GM04504 (cell line): ENCODE data around the gene C1QTNF6.

Source experiments
- DNase-seq: peaks from one replicate; pipeline ENCODE4 v3.0.0-alpha.2; 2012; ENCODE audit warnings: low read depth

Gene C1QTNF6

DNA sequence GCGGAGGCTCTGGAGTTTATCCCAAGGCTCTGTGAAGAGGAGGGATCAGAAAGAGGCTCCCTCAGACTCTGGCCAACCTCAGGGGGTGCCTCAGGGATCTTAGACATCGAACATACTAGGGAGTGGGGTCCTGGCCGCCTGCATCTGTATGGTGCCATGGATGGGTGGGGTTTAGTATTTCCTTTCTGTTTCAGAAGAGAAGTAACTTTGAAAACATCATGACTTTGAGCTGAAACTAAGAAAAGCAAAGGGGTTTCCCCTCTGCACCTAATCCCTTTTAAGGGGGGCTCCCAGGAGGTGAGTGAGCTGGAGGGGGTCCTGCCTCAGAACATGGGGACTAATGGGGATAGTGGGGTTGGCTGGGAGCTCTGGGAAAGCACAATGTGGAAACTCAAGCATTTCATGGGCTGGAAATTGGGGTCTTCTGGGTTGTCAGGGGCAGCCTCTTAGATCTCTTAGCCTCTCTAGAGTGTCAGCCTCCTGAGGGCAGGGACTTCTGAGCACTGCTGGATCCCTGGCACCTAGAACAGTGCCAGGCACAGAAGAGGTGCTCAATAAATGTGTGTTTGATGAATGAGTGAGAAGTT, 36.0 kb upstream of the C1QTNF6 start:
- no peak for DNase-seq

DNA sequence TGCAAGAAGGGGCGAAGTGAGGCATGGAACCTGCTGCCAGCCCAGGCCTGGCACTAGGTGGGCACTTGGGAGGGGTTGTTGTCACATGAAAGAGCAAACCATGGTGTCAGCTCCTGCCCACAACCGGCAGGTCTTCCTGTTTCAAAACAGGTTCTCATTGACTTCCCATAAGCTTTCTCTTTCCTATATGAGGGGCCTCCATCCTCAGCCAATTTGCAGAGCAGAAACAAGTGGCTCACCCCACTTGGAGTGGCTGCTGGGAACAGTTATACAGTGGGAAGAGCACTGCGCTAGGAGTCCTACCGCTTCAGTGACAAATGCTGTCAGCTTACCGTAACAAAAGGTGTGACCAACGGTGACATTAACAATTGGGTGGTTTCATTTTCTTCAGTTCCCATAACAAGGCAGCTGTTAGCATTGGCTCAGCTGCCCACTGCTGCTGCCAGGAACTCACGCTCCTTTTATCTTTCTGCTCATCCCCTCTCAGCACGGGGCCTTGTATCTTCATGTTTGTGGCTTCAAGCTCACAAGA, 34.5 kb upstream of the C1QTNF6 start:
- no peak for DNase-seq

DNA sequence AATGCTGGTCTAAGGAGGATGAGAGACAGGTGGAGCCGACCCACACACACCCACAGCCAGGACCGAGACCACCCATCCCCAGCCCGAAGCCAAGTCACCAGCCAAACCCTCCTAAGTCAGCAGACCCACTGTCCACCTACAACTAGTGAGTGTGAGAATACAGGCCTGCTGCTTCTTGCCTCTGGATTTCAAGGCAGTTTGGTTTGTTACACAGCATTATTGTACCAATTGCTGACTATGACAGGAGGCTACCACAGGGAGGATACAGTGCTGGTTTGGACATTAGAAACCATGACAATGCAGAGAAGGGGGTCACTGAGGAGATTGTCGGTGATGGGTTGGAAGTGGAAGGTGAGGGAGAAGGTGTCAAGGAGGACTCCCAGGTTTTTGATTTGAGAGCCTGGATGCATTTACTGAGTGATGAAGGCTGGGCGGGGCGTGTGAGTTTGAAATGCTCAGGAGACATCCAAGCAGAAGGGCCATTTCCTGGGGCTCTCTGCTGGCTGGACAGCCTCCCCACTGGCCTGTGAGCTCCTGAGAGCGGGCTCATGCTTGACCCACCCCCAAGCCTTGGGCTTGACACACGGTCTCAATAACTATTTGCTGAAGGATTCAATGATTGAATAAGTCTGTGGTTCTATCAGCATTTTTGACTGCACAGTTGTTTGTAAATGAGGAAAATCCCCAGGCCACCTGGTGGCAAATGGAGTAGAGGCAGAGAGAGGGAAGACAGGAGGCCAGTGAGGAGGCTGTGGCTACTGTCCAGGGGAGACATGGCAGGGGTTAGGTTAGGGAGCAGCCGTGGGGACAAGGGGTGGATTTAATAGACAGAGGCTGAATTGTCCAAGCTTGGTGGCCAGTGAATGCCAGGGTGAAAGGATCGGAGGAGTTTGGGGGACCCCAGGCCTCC, 33.6 kb upstream of the C1QTNF6 start:
- no peak for DNase-seq

DNA sequence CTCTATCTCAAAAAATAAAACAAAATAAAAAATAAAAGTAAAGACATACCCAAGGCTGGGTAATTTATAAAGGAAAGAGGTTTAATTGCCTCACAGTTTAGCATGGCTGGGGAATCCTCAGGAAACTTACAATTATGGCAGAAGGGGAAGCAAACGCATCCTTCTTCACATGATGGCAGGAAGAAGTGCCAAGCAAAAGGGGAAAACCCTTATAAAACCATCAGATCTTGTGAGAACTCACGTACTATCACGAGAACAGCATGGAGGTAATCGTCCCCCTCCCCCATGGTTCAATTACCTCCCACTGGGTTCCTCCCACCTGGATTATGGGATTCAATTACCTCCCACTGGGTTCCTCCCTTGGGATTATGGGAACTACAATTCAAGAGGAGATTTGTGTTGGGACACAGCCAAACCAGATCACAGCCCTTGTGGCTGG, 32.5 kb upstream of the C1QTNF6 start:
- no peak for DNase-seq

DNA sequence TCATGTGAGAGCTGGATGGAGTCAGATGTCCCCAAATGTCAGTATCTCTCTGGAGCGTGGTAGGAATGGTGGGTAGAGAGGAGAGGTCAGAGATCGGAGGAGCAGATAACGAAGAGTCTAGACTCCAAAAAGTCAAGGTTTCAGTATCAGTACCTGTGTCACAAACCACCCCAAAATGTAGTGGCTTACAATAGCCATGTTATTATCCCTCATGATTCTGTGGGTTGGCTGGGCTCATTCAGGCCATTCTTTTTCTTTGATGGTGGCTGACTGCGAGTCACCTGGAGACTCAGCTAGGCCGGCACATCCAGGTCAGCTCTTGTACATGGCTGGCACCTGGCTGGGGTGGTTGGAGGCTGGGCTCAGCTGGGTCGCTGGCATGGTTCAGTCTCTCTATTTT, 31.5 kb upstream of the C1QTNF6 start:
- no peak for DNase-seq

DNA sequence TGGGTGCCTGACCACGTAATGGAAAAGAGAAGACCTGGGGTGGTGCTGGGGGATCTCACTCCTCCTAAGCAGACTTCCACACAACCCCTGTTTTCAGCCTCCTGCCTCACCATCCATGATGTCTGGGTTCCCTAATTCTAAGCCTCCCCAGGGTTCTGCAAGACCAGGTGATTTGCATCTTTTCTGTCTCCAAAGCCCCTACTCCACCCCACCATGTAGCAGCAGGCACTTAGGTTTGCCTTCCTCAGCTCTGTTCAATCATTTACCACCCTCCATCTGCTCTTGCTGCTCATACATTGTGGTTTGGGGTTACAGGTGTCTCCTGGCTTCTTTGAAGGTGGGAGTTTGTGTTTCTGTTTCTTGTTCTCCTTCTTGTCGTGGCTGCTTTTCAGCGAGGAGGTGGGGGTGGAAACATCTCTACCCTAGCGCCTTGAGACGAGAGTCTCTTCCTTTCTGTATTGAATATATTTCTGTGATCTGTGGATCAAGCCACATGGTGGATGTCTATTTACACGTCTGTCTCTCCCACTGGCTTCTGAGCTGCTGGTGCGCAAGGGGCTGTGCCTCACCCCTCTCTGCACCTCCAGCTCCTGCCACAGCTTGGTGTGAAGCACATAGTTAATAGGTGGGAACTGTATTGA, 30.8 kb upstream of the C1QTNF6 start:
- no peak for DNase-seq

DNA sequence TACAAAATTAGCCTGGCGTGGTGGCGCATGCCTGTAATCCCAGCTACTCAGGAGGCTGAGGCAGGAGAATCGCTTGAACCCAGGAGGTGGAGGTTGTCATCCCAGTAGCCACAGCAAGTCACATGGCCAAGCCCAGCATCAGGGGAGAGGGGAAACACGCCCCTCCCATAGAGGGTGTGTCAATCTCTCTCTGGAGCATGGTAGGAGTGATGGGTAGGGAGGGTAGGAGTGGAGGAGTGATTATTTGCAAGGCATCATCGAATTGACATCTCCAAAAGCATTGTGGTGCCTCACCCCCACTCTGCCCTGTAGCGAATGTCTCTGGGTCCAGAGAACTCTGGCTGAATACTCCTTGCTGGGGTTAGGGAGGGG, 30.3 kb upstream of the C1QTNF6 start:
- no peak for DNase-seq

DNA sequence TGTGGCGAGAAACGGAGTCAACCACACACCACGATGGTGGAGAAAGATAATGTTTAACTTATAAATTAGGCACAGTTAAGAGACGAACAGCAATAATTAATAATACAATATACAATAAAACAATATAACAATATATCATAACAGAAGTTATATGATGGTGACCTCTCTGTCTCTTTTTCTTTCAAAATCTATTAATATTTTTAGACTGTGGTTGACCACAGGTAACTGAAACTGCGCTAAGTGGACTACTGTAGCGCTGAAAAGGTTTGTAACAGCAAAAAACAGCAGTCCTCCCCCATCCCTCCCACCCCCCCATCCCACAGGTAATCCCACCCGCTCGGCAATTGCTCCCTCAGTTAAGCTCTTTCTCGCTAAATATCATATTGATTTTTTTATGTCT, 27.8 kb upstream of the C1QTNF6 start:
- no peak for DNase-seq

DNA sequence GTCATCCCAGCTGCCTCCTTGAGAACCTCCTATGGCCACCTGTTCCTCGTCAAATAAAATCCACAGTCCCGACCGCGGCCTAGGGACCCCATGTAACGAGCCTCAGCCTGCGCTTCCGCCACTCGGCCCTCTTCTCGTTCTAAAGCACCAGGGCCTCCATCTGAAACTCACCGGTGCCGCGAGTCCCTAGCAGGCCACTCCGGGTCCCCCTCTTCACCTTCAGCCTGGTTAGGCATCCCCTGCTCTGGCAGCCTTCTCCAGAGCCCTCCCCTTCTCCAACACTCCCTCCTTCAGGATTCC, 26.6 kb upstream of the C1QTNF6 start:
- no peak for DNase-seq

DNA sequence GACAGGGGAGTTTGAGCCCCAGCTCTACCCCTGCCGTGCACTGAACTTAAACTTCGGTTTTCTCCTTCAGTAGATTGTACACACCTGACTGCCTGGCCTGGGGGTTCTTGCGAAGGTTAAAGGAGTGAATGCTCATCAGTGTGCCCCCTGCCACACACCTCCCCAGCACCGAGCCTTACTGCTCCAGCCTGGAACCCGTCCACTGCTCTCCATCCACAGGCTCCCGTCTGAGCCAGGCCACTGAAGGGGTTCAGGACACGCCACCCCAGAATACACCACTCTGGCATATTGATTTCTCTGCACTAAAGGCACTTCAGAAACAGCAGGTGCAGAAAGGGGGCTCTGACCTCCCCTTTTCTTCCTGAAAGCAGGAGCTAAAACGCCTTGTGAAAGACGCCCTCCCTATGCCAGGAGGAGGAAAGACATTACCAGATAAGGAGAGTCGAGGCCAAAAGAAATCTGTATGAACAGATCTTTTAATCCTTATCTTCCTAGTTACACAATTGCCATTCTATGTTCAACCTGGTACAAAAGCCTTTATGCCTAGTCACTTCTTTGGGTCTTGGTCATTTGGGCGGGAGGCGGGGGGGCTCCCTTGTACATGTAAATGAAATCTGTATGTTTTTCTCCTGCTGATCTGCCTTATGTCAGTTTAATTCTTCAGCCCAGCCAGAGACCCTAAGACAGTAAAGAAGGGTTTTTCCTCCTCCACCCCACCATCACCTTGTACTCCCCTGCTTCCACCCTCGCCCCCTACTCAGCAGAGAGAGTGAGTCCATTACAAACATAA, 26.1 kb upstream of the C1QTNF6 start:
- DNase-seq, result no peak

DNA sequence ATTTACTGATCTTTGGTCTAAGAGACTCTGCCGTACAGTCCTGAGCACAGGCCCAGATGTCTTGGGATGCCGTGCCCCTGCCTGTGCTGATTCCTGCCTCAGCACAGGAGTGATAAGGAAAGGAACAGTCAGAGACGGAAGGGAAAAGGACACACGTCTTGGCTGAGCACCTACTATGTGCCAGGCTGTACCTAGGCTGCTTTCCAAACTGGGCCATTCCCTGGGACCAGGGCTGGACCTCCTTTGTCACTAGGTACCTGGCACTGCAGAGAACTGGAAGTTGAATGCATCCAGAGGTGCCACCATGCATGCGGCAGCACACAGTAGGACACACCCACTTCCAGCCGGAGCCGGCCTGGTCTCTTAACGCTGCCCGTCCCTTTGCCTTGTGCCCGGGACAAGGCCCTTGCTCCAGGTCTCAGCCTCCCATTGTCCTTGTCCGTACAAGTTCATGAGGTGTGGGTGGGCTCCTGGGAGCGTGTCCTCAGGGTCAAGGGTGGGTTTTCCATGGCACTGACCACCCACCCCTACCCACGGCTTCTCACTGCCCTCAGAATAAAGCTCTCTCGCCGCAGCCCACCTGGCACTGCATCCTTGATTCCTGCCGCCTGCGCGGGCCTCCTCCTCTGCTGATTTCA, 25.3 kb upstream of the C1QTNF6 start:
- DNase-seq, result no peak

DNA sequence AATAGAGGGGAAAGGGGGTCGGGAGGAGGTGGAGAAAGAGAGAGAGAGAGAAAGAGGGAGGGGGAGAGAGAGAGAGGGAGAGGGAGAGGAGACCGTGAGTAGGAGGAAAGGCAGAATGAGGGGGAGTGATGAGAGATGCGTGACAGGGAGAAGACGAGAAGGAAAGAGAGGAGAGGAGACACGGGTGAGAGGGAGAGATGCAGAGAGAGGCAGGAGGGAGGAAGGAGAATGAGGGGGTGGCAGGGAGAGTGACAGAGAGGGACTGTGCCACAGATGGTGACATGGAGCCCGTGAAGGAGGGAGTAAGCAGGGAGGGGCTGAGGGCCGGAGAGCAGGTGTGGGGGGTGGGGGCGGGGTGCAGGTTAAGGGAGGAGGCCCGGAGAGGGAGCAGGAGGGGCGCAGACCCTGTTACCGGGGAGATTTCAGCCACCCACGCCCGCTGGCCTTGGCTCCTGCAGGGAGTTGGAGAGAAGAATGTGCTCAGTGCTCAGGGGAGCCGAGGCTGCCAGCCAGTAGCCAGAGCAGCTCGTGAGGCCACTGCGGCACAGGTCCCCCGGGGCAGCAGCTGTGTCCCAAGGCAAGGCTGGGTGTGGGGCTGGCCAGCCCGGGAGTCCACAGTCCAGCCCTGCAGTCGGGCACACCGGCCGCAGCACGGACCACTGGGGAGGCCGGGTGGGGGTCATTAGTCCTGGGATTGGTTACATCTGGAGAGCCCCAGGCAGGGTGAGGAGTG, 24.3 kb upstream of the C1QTNF6 start, which contains the start of gene SSTR3:
Gene SSTR3 (minus strand): TSS at position 304 of the 733 bp plus-strand sequence. CDS start 4,674 bp downstream, outside the sequence.
- DNase-seq, result no peak

DNA sequence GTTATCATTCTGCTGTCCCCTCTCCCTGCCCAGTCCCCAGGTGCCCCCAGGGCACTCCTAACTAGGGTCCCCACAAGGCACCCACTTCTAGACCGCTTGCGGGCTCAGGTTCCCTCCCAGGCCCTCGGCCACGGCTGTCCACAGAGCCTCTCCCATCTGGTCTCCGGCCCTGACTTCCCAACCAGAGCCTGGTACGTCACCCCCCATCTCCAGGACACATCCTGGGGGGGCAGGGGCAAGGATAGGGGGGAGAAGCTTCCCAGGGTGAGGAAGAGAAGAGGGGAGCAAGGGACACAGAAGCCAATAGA, 23.8 kb upstream of the C1QTNF6 start:
- no peak for DNase-seq

DNA sequence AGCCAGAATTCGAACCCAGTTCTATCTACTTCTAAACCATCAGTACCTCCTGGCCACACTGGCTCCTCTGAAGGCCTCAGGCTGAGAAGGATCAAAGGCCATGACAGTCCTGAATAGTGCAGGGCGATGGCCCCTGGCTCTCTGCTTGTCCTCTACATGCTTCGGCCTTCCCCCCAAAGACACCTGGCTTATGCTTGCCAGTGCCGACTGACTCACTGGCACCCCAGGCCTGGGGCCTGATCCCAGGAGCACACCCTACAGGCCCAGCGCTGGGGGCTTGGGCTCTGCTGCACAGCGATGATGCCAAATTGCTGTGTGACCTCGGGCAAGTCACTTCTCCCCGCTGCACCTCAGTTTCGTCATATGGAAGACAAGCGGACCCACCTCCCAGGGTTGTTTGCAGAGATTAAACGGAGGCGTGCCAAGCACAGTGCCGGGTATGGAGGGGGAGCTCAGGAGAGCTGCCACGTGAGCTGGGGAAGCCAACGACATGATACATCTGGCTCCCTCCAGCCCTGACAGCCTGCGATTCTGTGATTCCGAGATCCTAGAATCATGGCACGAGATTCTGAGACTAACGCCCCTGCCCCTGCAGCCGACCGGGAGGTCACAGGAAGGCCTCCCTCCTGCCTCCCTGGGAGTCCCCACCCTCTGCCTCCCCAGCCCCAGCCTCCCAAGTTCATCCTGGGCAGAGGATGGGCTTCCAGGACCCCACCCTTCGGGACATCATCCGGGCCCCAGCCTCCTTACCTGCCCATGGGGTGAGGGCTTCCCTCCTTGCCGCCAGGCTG, 23.2 kb upstream of the C1QTNF6 start:
- no peak for DNase-seq

DNA sequence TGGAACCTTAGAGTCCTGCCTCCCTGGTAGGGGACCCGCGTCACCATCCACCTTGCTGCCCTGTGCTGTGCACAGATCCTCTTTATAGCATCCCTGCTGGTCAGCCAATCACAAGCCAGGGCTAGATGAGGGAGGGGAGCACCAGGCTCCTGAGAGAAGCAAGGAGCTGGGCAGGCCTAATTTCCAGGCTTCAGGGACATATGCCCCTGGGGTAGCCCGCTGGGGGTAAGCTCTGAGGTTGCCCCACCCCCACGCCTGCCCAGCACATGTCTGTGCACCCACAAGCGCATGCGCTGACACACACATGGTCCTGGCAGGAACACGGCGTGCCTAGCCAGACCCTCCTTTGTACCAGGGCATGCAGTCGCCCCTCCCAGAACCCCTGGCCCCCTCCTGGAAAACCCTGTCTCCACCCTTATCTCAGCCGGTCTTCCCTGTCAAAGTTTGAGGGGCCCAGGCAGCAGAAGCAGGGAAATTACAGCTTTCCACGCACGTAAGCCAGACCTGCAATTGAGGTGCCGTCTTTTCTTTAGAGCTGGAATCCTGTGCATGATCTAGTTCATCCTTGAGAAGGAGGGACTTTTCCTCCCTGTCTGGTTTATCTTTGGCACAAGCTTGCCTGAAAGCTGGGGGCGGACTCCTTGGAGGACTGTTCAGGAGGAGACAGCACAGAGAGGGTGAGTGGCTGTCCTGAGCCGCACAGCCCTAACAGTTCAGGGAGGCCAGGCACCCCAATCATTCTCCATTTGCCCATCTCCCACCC, 22.2 kb upstream of the C1QTNF6 start:
- DNase-seq, result no peak

DNA sequence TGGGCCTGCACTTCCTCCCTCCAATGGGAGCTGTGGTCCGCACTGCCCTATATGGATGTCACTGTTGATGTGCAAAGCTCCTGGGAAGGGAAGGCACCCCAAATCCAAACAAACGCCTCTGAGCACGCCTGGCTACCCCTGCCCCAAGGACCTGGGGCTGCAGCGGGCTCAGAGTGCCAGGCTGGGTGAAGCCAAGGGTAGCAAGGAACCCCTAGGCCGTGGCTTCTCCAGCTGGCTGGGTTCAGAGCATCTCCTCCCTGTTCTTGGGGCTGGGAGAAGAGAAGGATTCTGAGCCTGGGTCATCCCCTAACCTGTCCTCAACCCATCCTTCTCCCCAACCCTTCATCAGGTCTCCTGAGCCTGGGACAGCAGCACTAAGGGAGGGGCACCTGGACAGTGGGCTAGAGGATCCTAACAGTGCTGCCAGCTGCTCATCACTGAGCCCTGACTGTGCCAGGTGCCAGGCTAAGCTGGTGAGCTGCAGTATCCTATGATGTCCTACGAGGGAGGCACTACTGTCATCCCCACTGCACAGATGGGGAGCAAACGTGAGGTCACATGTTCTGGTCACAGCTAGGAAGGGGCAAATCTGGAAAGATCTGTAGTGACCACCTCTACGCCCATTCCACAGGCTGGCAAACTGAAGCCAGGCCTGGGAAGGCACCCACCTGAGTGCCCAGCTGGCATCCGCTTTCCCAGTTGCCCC, 21.2 kb upstream of the C1QTNF6 start:
- DNase-seq, result no peak

DNA sequence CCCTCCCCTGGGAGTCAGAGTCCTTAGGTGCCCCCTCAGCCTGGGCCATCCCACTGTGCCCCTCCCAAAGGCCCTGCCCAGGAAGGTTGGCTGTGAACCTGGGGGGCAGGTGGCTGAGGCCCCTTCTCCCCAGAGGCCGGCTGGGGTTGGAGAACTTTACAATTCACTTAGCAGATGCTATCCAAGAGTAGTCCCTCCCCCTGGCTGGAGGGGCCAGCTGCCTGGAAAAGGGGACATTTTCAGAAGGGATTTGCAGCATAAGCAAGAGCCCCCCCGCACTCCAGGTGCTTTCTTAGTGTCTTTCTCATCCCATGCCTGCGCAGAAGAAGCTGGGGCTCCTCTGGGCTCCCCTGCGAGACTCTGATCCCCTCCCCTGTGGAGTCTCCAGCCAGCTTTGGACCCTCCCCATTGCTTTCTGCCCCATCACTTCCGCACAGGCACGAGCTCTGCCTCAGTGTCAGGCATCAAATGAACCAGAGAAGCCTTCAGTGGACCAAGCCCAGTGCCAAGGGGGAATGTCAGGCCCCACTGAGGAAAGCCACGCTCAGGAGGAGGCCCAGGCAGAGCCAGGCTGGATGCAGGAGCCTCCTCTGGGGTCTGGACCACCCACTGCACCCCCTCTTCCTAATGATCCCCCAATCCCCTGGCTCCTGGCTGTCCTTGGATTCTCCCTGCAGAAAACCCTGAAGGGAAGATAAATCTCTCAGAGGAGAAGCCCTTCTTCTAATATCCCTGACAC, 20.5 kb upstream of the C1QTNF6 start:
- DNase-seq, result no peak

DNA sequence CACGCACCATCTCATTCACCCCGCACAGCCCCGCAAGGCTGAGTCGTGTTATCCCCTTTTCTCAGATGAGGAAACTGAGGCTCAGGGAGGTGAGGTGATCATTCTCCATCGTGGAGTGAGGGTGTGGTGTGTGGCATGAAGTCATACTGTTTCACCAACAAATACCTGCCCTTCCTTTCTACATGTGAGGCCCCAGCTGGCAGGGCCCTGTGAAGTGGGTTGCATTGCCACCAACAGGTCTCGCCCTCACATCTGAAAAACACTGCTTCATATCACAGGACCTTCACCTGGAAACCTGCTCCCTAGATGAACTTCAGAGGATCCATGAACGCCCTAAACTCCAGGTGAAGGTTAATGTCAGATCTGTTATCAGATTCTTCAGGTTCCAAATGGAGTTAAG, 19.9 kb upstream of the C1QTNF6 start:
- DNase-seq, result no peak
